ENCODE data around the gene C2CD5. TPM values are rescaled to one million over a fixed set of nuclear protein-coding genes. Genes with fewer than 3 reads are reported as not detected.

The C2CD5 gene
- total RNA-seq, 1 experiment from 2014 or later = 35.4 TPM

DNA sequence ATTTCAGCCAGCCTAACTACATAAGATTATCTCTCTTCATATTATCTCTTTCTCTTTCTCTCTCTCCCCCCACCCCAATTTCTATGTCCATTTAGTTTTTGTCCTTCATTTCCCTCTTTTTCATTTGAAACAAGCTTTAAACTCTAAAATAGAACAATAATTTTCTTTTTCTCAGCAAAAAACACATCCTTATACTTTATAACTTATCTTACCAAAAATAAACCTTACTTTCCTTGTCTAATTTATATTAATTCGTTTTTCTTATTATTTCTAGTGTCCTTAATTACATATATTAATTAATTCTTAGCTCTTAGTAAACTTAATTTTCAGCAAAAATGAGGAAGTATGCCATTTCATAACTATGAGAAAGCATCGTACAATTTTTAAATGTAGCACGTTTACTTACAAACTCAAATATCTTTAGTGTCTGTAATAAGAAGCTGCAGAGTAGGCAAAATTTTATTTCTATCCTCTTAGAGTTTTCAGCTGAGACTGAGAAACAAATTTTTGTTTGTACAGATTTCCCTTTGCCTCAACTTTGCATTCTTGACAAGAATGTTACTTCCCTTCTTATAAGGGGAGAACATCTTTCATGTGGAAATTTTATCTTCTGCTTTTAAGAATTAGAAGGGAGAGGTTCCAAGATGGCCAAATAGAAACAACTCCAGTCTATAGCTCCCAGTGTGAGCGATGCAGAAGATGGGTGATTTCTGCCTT, 144.7 kb downstream of the C2CD5 start:
- Histone ChIP-seq H3K79me2 (ENCODE audit: insufficient read depth, low read length) (no peaks in the 10 kb centered on the region), H2BK120ac (ENCODE audit: low read depth, low read length, poor library complexity, severe bottlenecking) (no peak overlapping the region), H3K4me1 (ENCODE audit: insufficient read depth, low read length) (no peaks in the 10 kb centered on the region), H2BK5ac (ENCODE audit: insufficient read length, low read length) (no peak overlapping the region), H2AFZ (ENCODE audit: low read length) (no peak overlapping the region), H3T11ph (ENCODE audit: low read length) (no peak overlapping the region), H2AK5ac (ENCODE audit: insufficient read length, low read length) (no peak overlapping the region), H3K23ac (ENCODE audit: insufficient read length, low read depth, low read length) (no peak overlapping the region), H4K91ac (ENCODE audit: insufficient read length, low read depth, low read length) (no peak overlapping the region), H3K18ac (ENCODE audit: insufficient read length, low read depth, low read length) (no peak overlapping the region), H4K8ac (replicated peaks; ENCODE audit: insufficient read length, low read depth, low read length) (no peak overlapping the region), H2BK12ac (ENCODE audit: insufficient read length, low read depth, low read length) (no peak overlapping the region), H3K9me3 (ENCODE audit: control insufficient read depth, low read depth, low read length) (no peaks in the 10 kb centered on the region), H4K5ac (ENCODE audit: insufficient read length, low read depth, low read length) (no peak overlapping the region), H3K4me2 (ENCODE audit: insufficient read depth, insufficient read length, low read length) (no peak overlapping the region), H3K56ac (ENCODE audit: insufficient read length, low read depth, low read length) (no peak overlapping the region), H2BK20ac (ENCODE audit: low read depth, low read length, poor library complexity, severe bottlenecking) (no peak overlapping the region), H3K9ac (ENCODE audit: extremely low read depth, insufficient read length, low read length) (no peak overlapping the region), H2BK15ac (ENCODE audit: low read depth, low read length) (no peak overlapping the region), H3K4ac (ENCODE audit: low read depth, low read length) (no peak overlapping the region), H3K27me3 (ENCODE audit: insufficient read depth, low read length) (no peaks in the 10 kb centered on the region), H3K27ac (ENCODE audit: insufficient read length, low read depth, low read length) (no peak overlapping the region), H3K23me2 (ENCODE audit: insufficient read length, low read depth, low read length, poor library complexity, severe bottlenecking) (no peaks in the 10 kb centered on the region), H4K20me1 (ENCODE audit: control insufficient read depth, insufficient read depth, insufficient read length) (no peaks in the 10 kb centered on the region), H3K79me1 (ENCODE audit: insufficient read depth, low read depth, low read length, poor library complexity, severe bottlenecking) (no peaks in the 10 kb centered on the region), H3K14ac (ENCODE audit: insufficient read depth, low read length) (no peak overlapping the region)
- DNase-seq = no peak
- Mint-ChIP-seq H3K4me1 (no peaks in the 10 kb centered on the region), H3K4me3 (no peak overlapping the region), H3K27ac (no peak overlapping the region), H3K9me3 (peaks cover 25 to 31% of the 10 kb centered on the region in 2 experiments), H3K36me3 (ENCODE audit: insufficient read depth in 1 of 3, low read depth in 3 of 3) (peaks cover 0 to 14% (median 11%) of the 10 kb centered on the region in 3 experiments; a peak in 6 of 7 replicates), H3K27me3 (ENCODE audit: low read depth) (peaks cover 2% of the 10 kb centered on the region)
- WGBS (ENCODE audit: extremely low coverage, insufficient read length, low lambda C conversion rate) = 100% methylated on average over 1 of the region's 4 CpGs
- TF ChIP-seq, protein P1, sequence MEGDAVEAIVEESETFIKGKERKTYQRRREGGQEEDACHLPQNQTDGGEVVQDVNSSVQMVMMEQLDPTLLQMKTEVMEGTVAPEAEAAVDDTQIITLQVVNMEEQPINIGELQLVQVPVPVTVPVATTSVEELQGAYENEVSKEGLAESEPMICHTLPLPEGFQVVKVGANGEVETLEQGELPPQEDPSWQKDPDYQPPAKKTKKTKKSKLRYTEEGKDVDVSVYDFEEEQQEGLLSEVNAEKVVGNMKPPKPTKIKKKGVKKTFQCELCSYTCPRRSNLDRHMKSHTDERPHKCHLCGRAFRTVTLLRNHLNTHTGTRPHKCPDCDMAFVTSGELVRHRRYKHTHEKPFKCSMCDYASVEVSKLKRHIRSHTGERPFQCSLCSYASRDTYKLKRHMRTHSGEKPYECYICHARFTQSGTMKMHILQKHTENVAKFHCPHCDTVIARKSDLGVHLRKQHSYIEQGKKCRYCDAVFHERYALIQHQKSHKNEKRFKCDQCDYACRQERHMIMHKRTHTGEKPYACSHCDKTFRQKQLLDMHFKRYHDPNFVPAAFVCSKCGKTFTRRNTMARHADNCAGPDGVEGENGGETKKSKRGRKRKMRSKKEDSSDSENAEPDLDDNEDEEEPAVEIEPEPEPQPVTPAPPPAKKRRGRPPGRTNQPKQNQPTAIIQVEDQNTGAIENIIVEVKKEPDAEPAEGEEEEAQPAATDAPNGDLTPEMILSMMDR (conservative IDR thresholded peaks at IDR 0.05) = no peak

Other genes with a start within 250 kb of the C2CD5 start
- 0.18 TPM in 1 of 2 replicates, not detected in the other for gene ST8SIA1, start 209.8 kb downstream of the C2CD5 start, total RNA-seq (2021)
- gene ETNK1, start 80.6 kb upstream of the C2CD5 start, total RNA-seq (2021) = 68.6 and 70.1 TPM in 2 replicates